Activated naive CD4-positive, alpha-beta T cell treated with anti-CD3 and anti-CD28 coated beads for 36 hours (primary cell): Measurements from ENCODE around the gene NEURL1B. TPM values are rescaled to one million over a fixed set of nuclear protein-coding genes. Genes with fewer than 3 reads are reported as not detected.

Experiments used
- CTCF ChIA-PET: fragments of 350-600 bp; sonication (Branson Sonifier 250); formaldehyde crosslinking; loops from one replicate; lab custom pipeline; 2021; ENCODE audit warnings: antibody characterized with exemption; lab: Charles Lee
- DNase-seq: peaks from one replicate; pipeline ENCODE4 v3.0.0-alpha.2; 2020
- H3K27ac Mint-ChIP-seq: one replicate; pipeline ENCODE4 v1.8.0; 2021; ENCODE audit warnings: mild to moderate bottlenecking, mixed read lengths
- H3K27me3 Mint-ChIP-seq: one replicate; pipeline ENCODE4 v1.8.0; 2021; ENCODE audit warnings: low read depth, mixed read lengths
- H3K36me3 Mint-ChIP-seq: one replicate; pipeline ENCODE4 v1.8.0; 2021; ENCODE audit warnings: low read depth, mixed read lengths
- H3K4me1 Mint-ChIP-seq: one replicate; pipeline ENCODE4 v1.8.0; 2021; ENCODE audit warnings: low read depth, mixed read lengths
- H3K4me3 Mint-ChIP-seq: one replicate; pipeline ENCODE4 v1.8.0; 2021; ENCODE audit warnings: mild to moderate bottlenecking, moderate library complexity, mixed read lengths
- H3K9me3 Mint-ChIP-seq: one replicate; pipeline ENCODE4 v1.8.0; 2021; ENCODE audit warnings: mixed read lengths
- intact Hi-C: fragments of 100-400 bp; cut with micrococcal nuclease; formaldehyde crosslinking; loops from one replicate; pipeline ENCODE4 v1.15.1; 2023
- total RNA-seq, 2 experiments: library from RNA; stranded (reverse); gene quantifications; one replicate each; pipeline ENCODE4 v1.2.3, GENCODE V29; 2021

Gene NEURL1B
- total RNA-seq, 2 experiments from 2014 or later, result 0.57 to 0.64 TPM

- CTCF ChIA-PET, result no interaction called here
- H3K36me3 Mint-ChIP-seq, result no peaks in the 10 kb centered on the region
- H3K27me3 Mint-ChIP-seq, result no peaks in the 10 kb centered on the region
- H3K4me1 Mint-ChIP-seq, result no peaks in the 10 kb centered on the region
- H3K27ac Mint-ChIP-seq, result no peak overlapping the region
- intact Hi-C loops, result no loop called here
- peaks cover 7% of the 10 kb centered on the region for H3K9me3 Mint-ChIP-seq
- no peak for DNase-seq
- H3K4me3 Mint-ChIP-seq, result no peak overlapping the region
Observed at GRCh38 chr5:172616730-172617129, 24.3 kb upstream of the NEURL1B start.

GRCh38 chr5:172617817-172618216 is 23.2 kb upstream of the NEURL1B start:
- DNase-seq, result no peak
- H3K36me3 Mint-ChIP-seq, result no peaks in the 10 kb centered on the region
- H3K27ac Mint-ChIP-seq, result no peak overlapping the region
- no peaks in the 10 kb centered on the region for H3K27me3 Mint-ChIP-seq
- intact Hi-C loops, result no loop called here
- H3K9me3 Mint-ChIP-seq, result peaks cover 7% of the 10 kb centered on the region
- no peak overlapping the region for H3K4me3 Mint-ChIP-seq
- H3K4me1 Mint-ChIP-seq, result no peaks in the 10 kb centered on the region
- CTCF ChIA-PET, result no interaction called here

- Mint-ChIP-seq H3K36me3 (no peaks in the 10 kb centered on the region), H3K4me3 (no peak overlapping the region), H3K27ac (no peak overlapping the region), H3K27me3 (no peaks in the 10 kb centered on the region), H3K9me3 (peaks cover 6% of the 10 kb centered on the region), H3K4me1 (no peaks in the 10 kb centered on the region)
- intact Hi-C loops, result no loop called here
- CTCF ChIA-PET, result no interaction called here
- DNase-seq, result no peak
Observed at GRCh38 chr5:172618574-172619365, 22.3 kb upstream of the NEURL1B start.

- DNase-seq, result no peak
- Mint-ChIP-seq H3K4me3 (no peak overlapping the region), H3K27me3 (no peaks in the 10 kb centered on the region), H3K4me1 (no peaks in the 10 kb centered on the region), H3K9me3 (no peaks in the 10 kb centered on the region), H3K36me3 (no peaks in the 10 kb centered on the region), H3K27ac (no peak overlapping the region)
- intact Hi-C loops, result no loop called here
- CTCF ChIA-PET, result no interaction called here
Observed at GRCh38 chr5:172620506-172620905, 20.6 kb upstream of the NEURL1B start.

GRCh38 chr5:172622091-172623046 is 18.7 kb upstream of the NEURL1B start:
- no peak for DNase-seq

GRCh38 chr5:172623313-172623980 is 17.6 kb upstream of the NEURL1B start:
- Mint-ChIP-seq H3K9me3 (no peaks in the 10 kb centered on the region), H3K36me3 (no peaks in the 10 kb centered on the region), H3K27me3 (no peaks in the 10 kb centered on the region), H3K27ac (no peak overlapping the region), H3K4me3 (no peak overlapping the region), H3K4me1 (no peaks in the 10 kb centered on the region)
- intact Hi-C loops, result no loop called here
- CTCF ChIA-PET, result no interaction called here
- no peak for DNase-seq

More at GRCh38 chr5:172622091-172623046, 18.7 kb upstream of the NEURL1B start:
- CTCF ChIA-PET, result no interaction called here
- H3K4me3 Mint-ChIP-seq, result no peak overlapping the region
- H3K27ac Mint-ChIP-seq, result no peak overlapping the region
- no peaks in the 10 kb centered on the region for H3K36me3 Mint-ChIP-seq
- intact Hi-C loops, result no loop called here
- H3K9me3 Mint-ChIP-seq, result no peaks in the 10 kb centered on the region
- H3K4me1 Mint-ChIP-seq, result no peaks in the 10 kb centered on the region
- H3K27me3 Mint-ChIP-seq, result no peaks in the 10 kb centered on the region

GRCh38 chr5:172624083-172624995 is 16.7 kb upstream of the NEURL1B start:
- Mint-ChIP-seq H3K27me3 (no peaks in the 10 kb centered on the region), H3K27ac (no peak overlapping the region), H3K9me3 (no peaks in the 10 kb centered on the region), H3K4me1 (no peaks in the 10 kb centered on the region), H3K36me3 (no peaks in the 10 kb centered on the region), H3K4me3 (no peak overlapping the region)
- CTCF ChIA-PET, result no interaction called here
- DNase-seq, result no peak
- intact Hi-C loops, result no loop called here

- CTCF ChIA-PET, result no interaction called here
- DNase-seq, result no peak
- H3K36me3 Mint-ChIP-seq, result no peaks in the 10 kb centered on the region
- intact Hi-C loops, result no loop called here
- no peak overlapping the region for H3K27ac Mint-ChIP-seq
- H3K4me3 Mint-ChIP-seq, result no peak overlapping the region
- H3K9me3 Mint-ChIP-seq, result no peaks in the 10 kb centered on the region
- no peaks in the 10 kb centered on the region for H3K27me3 Mint-ChIP-seq
- H3K4me1 Mint-ChIP-seq, result no peaks in the 10 kb centered on the region
Observed at GRCh38 chr5:172624996-172625964, 15.8 kb upstream of the NEURL1B start.

GRCh38 chr5:172626031-172626581 is 15.0 kb upstream of the NEURL1B start:
- H3K27ac Mint-ChIP-seq, result no peak overlapping the region

GRCh38 chr5:172630082-172630481 is 11.0 kb upstream of the NEURL1B start:
- Mint-ChIP-seq H3K27me3 (no peaks in the 10 kb centered on the region), H3K4me1 (no peaks in the 10 kb centered on the region), H3K9me3 (no peaks in the 10 kb centered on the region), H3K36me3 (no peaks in the 10 kb centered on the region), H3K4me3 (no peak overlapping the region), H3K27ac (no peak overlapping the region)
- intact Hi-C loops, result no loop called here
- DNase-seq, result no peak
- CTCF ChIA-PET, result interaction anchor here (1.1 kb wide), 1 partner anchor 67 kb away, joined by 6 read pairs; no protein-coding TSS in a partner anchor

More at GRCh38 chr5:172626031-172626581, 15.0 kb upstream of the NEURL1B start:
- H3K4me1 Mint-ChIP-seq, result no peaks in the 10 kb centered on the region
- CTCF ChIA-PET, result interaction anchor here (0.7 kb wide), 1 partner anchor 11 kb away, joined by 3 read pairs; no protein-coding TSS in a partner anchor
- H3K4me3 Mint-ChIP-seq, result no peak overlapping the region
- no peaks in the 10 kb centered on the region for H3K9me3 Mint-ChIP-seq
- DNase-seq, result no peak
- no peaks in the 10 kb centered on the region for H3K27me3 Mint-ChIP-seq
- no peaks in the 10 kb centered on the region for H3K36me3 Mint-ChIP-seq
- intact Hi-C loops, result no loop called here
